WTC11 (cell line): ENCODE results near the gene ITPKB.

Source experiments
- CTCF ChIP-seq: fragments of 200-600 bp; IDR thresholded peaks from 2 replicates; pipeline ENCODE4 v1.8.0; 2022; ENCODE audit warnings: antibody characterized with exemption
- E2F4 ChIP-seq: sonication (generic); formaldehyde crosslinking; IDR thresholded peaks from 2 replicates; pipeline ENCODE4 v1.8.1; 2022; ENCODE audit warnings: low read depth, mild to moderate bottlenecking, moderate library complexity, missing genetic modification reagents, borderline replicate concordance
- ESRRA ChIP-seq: sonication (generic); formaldehyde crosslinking; IDR thresholded peaks from 2 replicates; pipeline ENCODE4 v1.8.1; 2022; ENCODE audit warnings: mild to moderate bottlenecking, missing genetic modification reagents, borderline replicate concordance

- TF ChIP-seq ESRRA (CRISPR knock-in tag) (no peak), CTCF (no peak), E2F4 (CRISPR knock-in tag) (no peak)
Measured at GRCh38 chr1:226690460-226690982, 48.6 kb downstream of the ITPKB start.
